Mesenchymal stem cell (in vitro differentiated cells and primary cell): ENCODE measurements around the gene SPATS2.

Experiments used
- DNase-seq: peaks from one replicate; pipeline ENCODE4 v3.0.0-alpha.2; 2013
- H2AFZ ChIP-seq: one replicate; pipeline ENCODE4 v1.6.1; 2013; ENCODE audit warnings: low read depth, mild to moderate bottlenecking, control low read depth, inconsistent platforms, low read length, moderate library complexity
- H2AK5ac ChIP-seq: 2 replicates; pipeline ENCODE4 v1.6.1; 2013; ENCODE audit warnings: low read length, moderate library complexity, mild to moderate bottlenecking, inconsistent platforms; ENCODE audit not compliant: severe bottlenecking
- H2BK120ac ChIP-seq: one replicate; pipeline ENCODE4 v1.6.1; 2013; ENCODE audit warnings: low read depth, mild to moderate bottlenecking, inconsistent platforms, low read length, moderate library complexity
- H2BK12ac ChIP-seq, 2 experiments: one replicate each; pipeline ENCODE4 v1.6.1; 2013; ENCODE audit warnings: inconsistent platforms in 2 of 2, low read length in 2 of 2, mild to moderate bottlenecking in 2 of 2, moderate library complexity in 2 of 2, control low read depth in 1 of 2
- H2BK15ac ChIP-seq: one replicate; pipeline ENCODE4 v1.6.1; 2013; ENCODE audit warnings: mild to moderate bottlenecking, low read depth, inconsistent platforms; ENCODE audit not compliant: poor library complexity, severe bottlenecking
- H2BK5ac ChIP-seq: 2 replicates; pipeline ENCODE4 v1.6.1; 2013; ENCODE audit warnings: low read depth, mild to moderate bottlenecking, low read length, control low read depth, inconsistent platforms; ENCODE audit not compliant: poor library complexity, severe bottlenecking
- H3K14ac ChIP-seq, 2 experiments: one replicate each; pipeline ENCODE4 v1.6.1; 2013; ENCODE audit warnings: inconsistent platforms in 2 of 2, low read length in 2 of 2, control low read depth in 1 of 2, mild to moderate bottlenecking in 1 of 2, moderate library complexity in 1 of 2
- H3K18ac ChIP-seq, 2 experiments: one replicate each; pipeline ENCODE4 v1.6.1; 2013; ENCODE audit warnings: inconsistent platforms in 2 of 2, low read length in 2 of 2, control low read depth in 1 of 2, low read depth in 1 of 2, mild to moderate bottlenecking in 1 of 2
- H3K23ac ChIP-seq, 2 experiments: one replicate each; pipeline ENCODE4 v1.6.1; 2013; ENCODE audit warnings: inconsistent platforms in 2 of 2, low read length in 2 of 2, mild to moderate bottlenecking in 2 of 2, moderate library complexity in 2 of 2, control low read depth in 1 of 2
- H3K27ac ChIP-seq: 2 replicates; pipeline ENCODE4 v1.5.1; 2013; ENCODE audit warnings: mild to moderate bottlenecking, moderate library complexity, low read length, control low read depth, inconsistent platforms; ENCODE audit not compliant: poor library complexity, severe bottlenecking
- H3K27me3 ChIP-seq, 2 experiments: 2 replicates each; pipeline versions ENCODE4 v1.6.1 to v1.7.0; 2013; ENCODE audit warnings: low read length in 2 of 2, mild to moderate bottlenecking in 2 of 2, moderate library complexity in 2 of 2, control low read depth in 1 of 2, inconsistent platforms in 1 of 2; ENCODE audit not compliant: control insufficient read depth in 1 of 2, insufficient read depth in 1 of 2
- H3K36me3 ChIP-seq, 2 experiments: 2 replicates each; pipeline versions ENCODE4 v1.6.1 to v1.7.0; 2013; ENCODE audit warnings: low read length in 2 of 2, control low read depth in 1 of 2, inconsistent platforms in 1 of 2, low read depth in 1 of 2, mild to moderate bottlenecking in 1 of 2; ENCODE audit not compliant: insufficient read depth in 2 of 2, control insufficient read depth in 1 of 2
- H3K4ac ChIP-seq, 2 experiments: one replicate each; pipeline ENCODE4 v1.6.1; 2013; ENCODE audit warnings: inconsistent platforms in 2 of 2, low read length in 2 of 2, mild to moderate bottlenecking in 2 of 2, moderate library complexity in 2 of 2, control low read depth in 1 of 2, low read depth in 1 of 2
- H3K4me1 ChIP-seq: 2 replicates; pipeline ENCODE4 v1.6.1; 2013; ENCODE audit warnings: low read depth, low read length, control low read depth; ENCODE audit not compliant: control insufficient read depth, insufficient read depth
- H3K4me2 ChIP-seq: 2 replicates; pipeline ENCODE4 v1.6.1; 2013; ENCODE audit warnings: low read length, mild to moderate bottlenecking, inconsistent platforms; ENCODE audit not compliant: poor library complexity, severe bottlenecking
- H3K4me3 ChIP-seq, 2 experiments: 2 replicates each; pipeline versions ENCODE4 v1.5.1 to v1.7.0; 2013; ENCODE audit warnings: low read length in 2 of 2, mild to moderate bottlenecking in 2 of 2, control low read depth in 1 of 2, low read depth in 1 of 2; ENCODE audit not compliant: insufficient read depth in 1 of 2
- H3K79me1 ChIP-seq: replicated peaks from 2 replicates; pipeline ENCODE4 v1.6.1; 2013; ENCODE audit warnings: mild to moderate bottlenecking, control low read depth, low read length, inconsistent platforms; ENCODE audit not compliant: poor library complexity, severe bottlenecking
- H3K9ac ChIP-seq: 2 replicates; pipeline ENCODE4 v1.7.0; 2013; ENCODE audit warnings: mild to moderate bottlenecking, low read length, moderate library complexity
- H3K9me3 ChIP-seq: 2 replicates; pipeline ENCODE4 v1.7.0; 2013; ENCODE audit warnings: mild to moderate bottlenecking, low read length; ENCODE audit not compliant: control insufficient read depth
- H4K8ac ChIP-seq: one replicate; pipeline ENCODE4 v1.6.1; 2013; ENCODE audit warnings: inconsistent platforms, mild to moderate bottlenecking, low read length, moderate library complexity
- H4K91ac ChIP-seq: one replicate; pipeline ENCODE4 v1.6.1; 2013; ENCODE audit warnings: mild to moderate bottlenecking, low read length, inconsistent platforms
- WGBS: methylation state at CpG from one replicate; pipeline ENCODE4 v1.1.7; 2013; ENCODE audit warnings: mixed read lengths; 5-methylcytosine and 5-hydroxymethylcytosine counted together

Gene SPATS2

DNA sequence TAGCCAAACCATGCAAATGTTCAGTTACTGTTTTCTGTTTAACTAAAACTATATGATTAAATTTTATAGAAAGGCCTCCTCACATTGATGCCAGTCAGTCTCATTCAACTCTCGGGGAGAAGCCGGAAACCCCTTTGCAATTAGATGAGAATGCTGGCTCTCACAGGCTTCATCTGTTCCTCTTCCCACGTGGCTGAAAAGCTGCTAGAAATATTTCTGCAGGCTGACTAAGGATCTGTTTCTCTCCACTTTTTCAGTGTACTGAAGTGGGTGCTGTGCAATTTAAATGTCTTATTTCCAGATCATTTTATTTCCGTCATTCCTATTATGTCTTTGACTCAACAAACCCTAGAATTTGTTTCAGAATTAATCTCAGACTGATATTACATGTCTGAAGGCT is 154.1 kb downstream of the SPATS2 start:
- no peaks in the 10 kb centered on the region for H3K9me3 ChIP-seq
- no peak overlapping the region for H4K91ac ChIP-seq
- no peak for DNase-seq
- H4K8ac ChIP-seq, result no peak overlapping the region
- H3K4me2 ChIP-seq, result no peak overlapping the region
- peaks cover 2% of the 10 kb centered on the region for H3K79me1 ChIP-seq
- H3K14ac ChIP-seq, result no peak overlapping the region
- no peaks in the 10 kb centered on the region for H3K27me3 ChIP-seq
- H3K4ac ChIP-seq, result no peak overlapping the region
- no peak overlapping the region for H2AK5ac ChIP-seq
- no peak overlapping the region for H2BK120ac ChIP-seq
- no peak overlapping the region for H2BK5ac ChIP-seq
- no peak overlapping the region for H2AFZ ChIP-seq
- no peak overlapping the region for H3K18ac ChIP-seq
- 96% methylated on average over 4 of the region's 4 CpGs for WGBS
- no peak overlapping the region for H2BK12ac ChIP-seq
- no peaks in the 10 kb centered on the region for H3K4me1 ChIP-seq
- no peak overlapping the region for H3K9ac ChIP-seq
- H2BK15ac ChIP-seq, result no peak overlapping the region
- no peak overlapping the region for H3K23ac ChIP-seq
- H3K27ac ChIP-seq, result no peak overlapping the region
- H3K36me3 ChIP-seq, result peaks cover 20 to 59% of the 10 kb centered on the region in 2 experiments
- H3K4me3 ChIP-seq, result no peak overlapping the region

DNA sequence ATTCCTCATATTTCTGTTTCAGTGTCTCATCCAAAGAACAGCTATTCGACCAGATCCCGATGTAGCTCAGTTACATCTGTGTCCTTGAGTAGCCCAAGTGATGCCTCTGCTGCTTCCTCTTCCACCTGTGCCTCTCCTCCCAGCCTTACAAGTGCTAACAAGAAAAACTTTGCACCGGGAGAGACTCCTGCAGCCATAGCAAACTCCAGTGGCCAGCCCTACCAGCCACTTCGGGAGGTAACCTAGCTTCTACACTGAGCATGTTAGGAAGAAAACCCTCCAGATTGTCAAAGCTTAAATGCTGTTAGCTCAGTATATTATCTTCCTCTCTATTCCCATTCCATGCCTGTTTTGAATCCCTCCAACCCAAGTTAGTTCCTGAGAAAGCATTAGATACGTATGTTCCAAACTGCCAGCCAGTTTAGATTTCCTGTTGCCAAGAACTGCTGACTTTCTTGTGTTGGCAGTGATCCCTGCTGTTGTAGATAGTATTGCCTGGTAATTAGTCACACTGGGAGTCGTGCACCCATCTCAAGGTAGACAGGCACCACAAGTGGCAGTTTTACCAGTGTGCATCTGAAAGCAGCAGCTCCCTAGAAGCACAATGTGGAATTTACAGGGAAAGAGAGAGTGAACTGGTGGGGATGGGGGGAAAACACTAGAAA is 157.5 kb downstream of the SPATS2 start:
- no peak overlapping the region for H2AK5ac ChIP-seq
- H2BK15ac ChIP-seq, result no peak overlapping the region
- H3K27ac ChIP-seq, result no peak overlapping the region
- DNase-seq, result no peak
- H3K27me3 ChIP-seq, result no peaks in the 10 kb centered on the region
- no peak overlapping the region for H3K4me2 ChIP-seq
- no peaks in the 10 kb centered on the region for H3K4me1 ChIP-seq
- no peak overlapping the region for H4K91ac ChIP-seq
- no peak overlapping the region for H2BK120ac ChIP-seq
- H2BK12ac ChIP-seq, result no peak overlapping the region
- H3K9ac ChIP-seq, result no peak overlapping the region
- no peak overlapping the region for H3K14ac ChIP-seq
- H3K23ac ChIP-seq, result no peak overlapping the region
- no peak overlapping the region for H2BK5ac ChIP-seq
- peaks cover 25 to 63% of the 10 kb centered on the region in 2 experiments for H3K36me3 ChIP-seq
- no peak overlapping the region for H3K4ac ChIP-seq
- no peak overlapping the region for H4K8ac ChIP-seq
- no peaks in the 10 kb centered on the region for H3K79me1 ChIP-seq
- 94% methylated on average over 6 of the region's 6 CpGs for WGBS
- H2AFZ ChIP-seq, result no peak overlapping the region
- no peak overlapping the region for H3K18ac ChIP-seq
- H3K9me3 ChIP-seq, result no peaks in the 10 kb centered on the region
- H3K4me3 ChIP-seq, result no peak overlapping the region

DNA sequence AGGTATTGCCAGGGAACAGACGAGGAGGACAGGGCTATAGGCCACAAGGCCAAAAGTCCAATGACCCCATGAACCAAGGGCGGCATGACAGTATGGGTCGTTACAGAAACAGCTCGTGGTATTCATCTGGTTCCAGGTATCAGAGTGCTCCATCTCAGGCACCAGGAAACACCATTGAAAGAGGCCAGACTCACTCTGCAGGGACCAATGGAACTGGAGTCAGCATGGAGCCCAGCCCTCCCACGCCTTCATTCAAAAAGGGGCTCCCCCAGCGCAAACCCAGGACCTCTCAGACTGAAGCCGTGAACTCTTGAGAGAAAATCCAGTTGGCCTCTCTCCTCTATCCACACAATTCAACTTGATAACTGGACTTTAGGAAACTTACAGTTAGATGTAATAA is 158.7 kb downstream of the SPATS2 start:
- Histone ChIP-seq H3K23ac (no peak overlapping the region), H2BK12ac (no peak overlapping the region), H2BK120ac (no peak overlapping the region), H2AFZ (no peak overlapping the region), H4K91ac (no peak overlapping the region), H3K27ac (no peak overlapping the region), H3K9ac (no peak overlapping the region), H3K14ac (no peak overlapping the region), H3K36me3 (peaks cover 26 to 62% of the 10 kb centered on the region in 2 experiments), H2BK15ac (no peak overlapping the region), H3K4me2 (no peak overlapping the region), H3K4me3 (no peak overlapping the region), H3K18ac (no peak overlapping the region), H4K8ac (no peak overlapping the region), H3K4me1 (no peaks in the 10 kb centered on the region), H3K79me1 (no peaks in the 10 kb centered on the region), H2AK5ac (no peak overlapping the region), H3K27me3 (no peaks in the 10 kb centered on the region), H2BK5ac (no peak overlapping the region), H3K9me3 (no peaks in the 10 kb centered on the region), H3K4ac (no peak overlapping the region)
- 98% methylated on average over 5 of the region's 7 CpGs for WGBS
- no peak for DNase-seq

DNA sequence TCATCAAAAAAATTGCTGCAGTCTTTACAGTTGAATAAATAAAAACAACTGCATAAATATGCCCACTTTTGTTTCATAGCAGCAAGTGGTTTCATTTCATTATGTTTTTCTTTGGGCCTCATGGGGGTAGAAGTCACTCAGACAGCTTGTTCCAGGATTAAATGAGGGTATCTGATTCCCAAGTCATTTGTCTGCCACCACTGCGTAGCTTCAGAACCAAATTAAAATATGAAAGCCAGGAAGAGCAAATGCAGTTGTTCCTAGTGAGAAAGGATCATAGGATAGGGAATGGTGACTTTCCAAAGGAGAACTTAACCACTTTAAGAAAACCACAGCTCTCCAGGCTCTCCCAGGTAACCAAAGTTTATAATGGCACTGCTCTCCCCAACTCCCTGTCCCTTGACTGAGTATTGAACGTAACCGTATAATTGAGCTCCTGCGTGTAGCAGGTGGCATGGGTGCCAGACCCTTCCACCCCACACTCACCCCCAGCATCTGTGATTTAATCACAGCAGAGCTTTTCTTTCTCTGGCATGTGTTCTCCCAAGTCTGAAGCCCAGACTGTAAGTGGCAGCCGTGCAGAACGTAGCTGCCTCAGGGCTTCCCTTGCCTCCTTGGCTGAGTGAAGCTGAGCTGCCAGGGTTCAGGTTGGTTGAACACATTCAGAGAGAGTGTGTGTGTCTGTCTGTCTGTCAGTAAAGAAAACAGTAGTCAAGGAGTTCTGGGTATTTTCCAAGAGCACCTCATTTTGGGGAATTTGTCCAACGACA is 160.3 kb downstream of the SPATS2 start:
- H3K18ac ChIP-seq, result no peak overlapping the region
- no peak overlapping the region for H4K8ac ChIP-seq
- no peaks in the 10 kb centered on the region for H3K4me1 ChIP-seq
- H2BK5ac ChIP-seq, result no peak overlapping the region
- no peak overlapping the region for H2BK15ac ChIP-seq
- 96% methylated on average over 7 of the region's 7 CpGs for WGBS
- peaks cover 27 to 46% of the 10 kb centered on the region in 2 experiments for H3K36me3 ChIP-seq
- H2AK5ac ChIP-seq, result no peak overlapping the region
- H3K9ac ChIP-seq, result no peak overlapping the region
- no peaks in the 10 kb centered on the region for H3K79me1 ChIP-seq
- H3K4me2 ChIP-seq, result no peak overlapping the region
- H3K27me3 ChIP-seq, result no peaks in the 10 kb centered on the region
- no peak overlapping the region for H2BK12ac ChIP-seq
- H2AFZ ChIP-seq, result no peak overlapping the region
- H3K4me3 ChIP-seq, result no peak overlapping the region
- H4K91ac ChIP-seq, result no peak overlapping the region
- H3K23ac ChIP-seq, result no peak overlapping the region
- no peak for DNase-seq
- H3K14ac ChIP-seq, result no peak overlapping the region
- no peak overlapping the region for H3K27ac ChIP-seq
- no peak overlapping the region for H2BK120ac ChIP-seq
- H3K4ac ChIP-seq, result no peak overlapping the region
- H3K9me3 ChIP-seq, result no peaks in the 10 kb centered on the region
